ENCODE results near the gene RGCC.
"Not testable (repeated sequence)": the region's sequence is repeated elsewhere in the genome, so short reads cannot be mapped to it uniquely, and the experiment has no call there.

RGCC gene

GRCh38 chr13:41419206-41419605 lies 38.1 kb upstream of the RGCC start:
- Histone ChIP-seq H3K4me1 (ENCODE audit: control insufficient read depth, insufficient read depth, low read length, poor library complexity, severe bottlenecking) (no peaks in the 10 kb centered on the region), H3K9me3 (ENCODE audit: control insufficient read depth, low read length) (no peaks in the 10 kb centered on the region), H3K4me3 (ENCODE audit: insufficient read depth, low read depth, low read length, poor library complexity, severe bottlenecking) (no peak overlapping the region), H3K36me3 (ENCODE audit: control insufficient read depth, insufficient read depth, low read length) (no peaks in the 10 kb centered on the region), H3K27me3 (replicated peaks; ENCODE audit: control insufficient read depth, insufficient read depth, low read length, poor library complexity, severe bottlenecking) (no peaks in the 10 kb centered on the region), H3K27ac (ENCODE audit: insufficient read depth, low read length, poor library complexity, severe bottlenecking) (no peak overlapping the region)
- no peak for DNase-seq

- H3K9me3 ChIP-seq (ENCODE audit: control insufficient read depth, low read length), result no peaks in the 10 kb centered on the region
- H3K27ac ChIP-seq (ENCODE audit: insufficient read depth, low read length, poor library complexity, severe bottlenecking), result no peak overlapping the region
- no peak for DNase-seq
- no peaks in the 10 kb centered on the region for H3K4me1 ChIP-seq (ENCODE audit: control insufficient read depth, insufficient read depth, low read length, poor library complexity, severe bottlenecking)
- H3K36me3 ChIP-seq (ENCODE audit: control insufficient read depth, insufficient read depth, low read length), result no peaks in the 10 kb centered on the region
- no peaks in the 10 kb centered on the region for H3K27me3 ChIP-seq (replicated peaks; ENCODE audit: control insufficient read depth, insufficient read depth, low read length, poor library complexity, severe bottlenecking)
- no peak overlapping the region for H3K4me3 ChIP-seq (ENCODE audit: insufficient read depth, low read depth, low read length, poor library complexity, severe bottlenecking)
These were observed 37.2 kb upstream of the RGCC start for GRCh38 chr13:41420146-41420545.

GRCh38 chr13:41421330-41421729 lies 36.0 kb upstream of the RGCC start:
- H3K4me3 ChIP-seq (ENCODE audit: insufficient read depth, low read depth, low read length, poor library complexity, severe bottlenecking); H3K36me3 ChIP-seq (ENCODE audit: control insufficient read depth, insufficient read depth, low read length); H3K27me3 ChIP-seq (replicated peaks; ENCODE audit: control insufficient read depth, insufficient read depth, low read length, poor library complexity, severe bottlenecking); H3K27ac ChIP-seq (ENCODE audit: insufficient read depth, low read length, poor library complexity, severe bottlenecking); DNase-seq; H3K4me1 ChIP-seq (ENCODE audit: control insufficient read depth, insufficient read depth, low read length, poor library complexity, severe bottlenecking); H3K9me3 ChIP-seq (ENCODE audit: control insufficient read depth, low read length): not testable (repeated sequence)

- not testable (repeated sequence) for H3K4me3 ChIP-seq (ENCODE audit: insufficient read depth, low read depth, low read length, poor library complexity, severe bottlenecking); H3K4me1 ChIP-seq (ENCODE audit: control insufficient read depth, insufficient read depth, low read length, poor library complexity, severe bottlenecking); H3K27ac ChIP-seq (ENCODE audit: insufficient read depth, low read length, poor library complexity, severe bottlenecking); H3K36me3 ChIP-seq (ENCODE audit: control insufficient read depth, insufficient read depth, low read length); H3K27me3 ChIP-seq (replicated peaks; ENCODE audit: control insufficient read depth, insufficient read depth, low read length, poor library complexity, severe bottlenecking); H3K9me3 ChIP-seq (ENCODE audit: control insufficient read depth, low read length); DNase-seq
These were observed 35.4 kb upstream of the RGCC start for GRCh38 chr13:41421983-41422382.

- not testable (repeated sequence) for H3K27me3 ChIP-seq (replicated peaks; ENCODE audit: control insufficient read depth, insufficient read depth, low read length, poor library complexity, severe bottlenecking); H3K9me3 ChIP-seq (ENCODE audit: control insufficient read depth, low read length); H3K4me3 ChIP-seq (ENCODE audit: insufficient read depth, low read depth, low read length, poor library complexity, severe bottlenecking); DNase-seq; H3K27ac ChIP-seq (ENCODE audit: insufficient read depth, low read length, poor library complexity, severe bottlenecking); H3K4me1 ChIP-seq (ENCODE audit: control insufficient read depth, insufficient read depth, low read length, poor library complexity, severe bottlenecking); H3K36me3 ChIP-seq (ENCODE audit: control insufficient read depth, insufficient read depth, low read length)
These were observed 34.1 kb upstream of the RGCC start for GRCh38 chr13:41423259-41423658.

- H3K9me3 ChIP-seq (ENCODE audit: control insufficient read depth, low read length), result not testable (repeated sequence)
These were observed 32.7 kb upstream of the RGCC start for GRCh38 chr13:41424675-41425074.

GRCh38 chr13:41426047-41426446 lies 31.3 kb upstream of the RGCC start:
- Histone ChIP-seq H3K4me3 (ENCODE audit: insufficient read depth, low read depth, low read length, poor library complexity, severe bottlenecking) (no peak overlapping the region), H3K9me3 (ENCODE audit: control insufficient read depth, low read length) (no peaks in the 10 kb centered on the region), H3K4me1 (ENCODE audit: control insufficient read depth, insufficient read depth, low read length, poor library complexity, severe bottlenecking) (no peaks in the 10 kb centered on the region), H3K27ac (ENCODE audit: insufficient read depth, low read length, poor library complexity, severe bottlenecking) (no peak overlapping the region), H3K27me3 (replicated peaks; ENCODE audit: control insufficient read depth, insufficient read depth, low read length, poor library complexity, severe bottlenecking) (no peaks in the 10 kb centered on the region), H3K36me3 (ENCODE audit: control insufficient read depth, insufficient read depth, low read length) (no peaks in the 10 kb centered on the region)
- DNase-seq, result no peak

More at GRCh38 chr13:41424675-41425074, 32.7 kb upstream of the RGCC start:
- not testable (repeated sequence) for H3K36me3 ChIP-seq (ENCODE audit: control insufficient read depth, insufficient read depth, low read length); H3K4me1 ChIP-seq (ENCODE audit: control insufficient read depth, insufficient read depth, low read length, poor library complexity, severe bottlenecking); DNase-seq; H3K4me3 ChIP-seq (ENCODE audit: insufficient read depth, low read depth, low read length, poor library complexity, severe bottlenecking); H3K27ac ChIP-seq (ENCODE audit: insufficient read depth, low read length, poor library complexity, severe bottlenecking); H3K27me3 ChIP-seq (replicated peaks; ENCODE audit: control insufficient read depth, insufficient read depth, low read length, poor library complexity, severe bottlenecking)

- Histone ChIP-seq H3K27ac (ENCODE audit: insufficient read depth, low read length, poor library complexity, severe bottlenecking) (no peak overlapping the region), H3K4me1 (ENCODE audit: control insufficient read depth, insufficient read depth, low read length, poor library complexity, severe bottlenecking) (no peaks in the 10 kb centered on the region), H3K9me3 (ENCODE audit: control insufficient read depth, low read length) (no peaks in the 10 kb centered on the region), H3K36me3 (ENCODE audit: control insufficient read depth, insufficient read depth, low read length) (no peaks in the 10 kb centered on the region), H3K27me3 (replicated peaks; ENCODE audit: control insufficient read depth, insufficient read depth, low read length, poor library complexity, severe bottlenecking) (no peaks in the 10 kb centered on the region), H3K4me3 (ENCODE audit: insufficient read depth, low read depth, low read length, poor library complexity, severe bottlenecking) (peak overlapping the region; percentile 29)
- DNase-seq, result no peak
These were observed 29.7 kb upstream of the RGCC start for GRCh38 chr13:41427666-41428065.

GRCh38 chr13:41428155-41428554 lies 29.2 kb upstream of the RGCC start:
- DNase-seq, result peak in 1 of 3 donors; percentile 17
- Histone ChIP-seq H3K36me3 (ENCODE audit: control insufficient read depth, insufficient read depth, low read length) (no peaks in the 10 kb centered on the region), H3K27me3 (replicated peaks; ENCODE audit: control insufficient read depth, insufficient read depth, low read length, poor library complexity, severe bottlenecking) (no peaks in the 10 kb centered on the region), H3K4me3 (ENCODE audit: insufficient read depth, low read depth, low read length, poor library complexity, severe bottlenecking) (peak overlapping the region; percentile 29), H3K27ac (ENCODE audit: insufficient read depth, low read length, poor library complexity, severe bottlenecking) (no peak overlapping the region), H3K4me1 (ENCODE audit: control insufficient read depth, insufficient read depth, low read length, poor library complexity, severe bottlenecking) (no peaks in the 10 kb centered on the region), H3K9me3 (ENCODE audit: control insufficient read depth, low read length) (no peaks in the 10 kb centered on the region)

GRCh38 chr13:41434030-41434429 lies 23.3 kb upstream of the RGCC start:
- not testable (repeated sequence) for H3K4me3 ChIP-seq (ENCODE audit: insufficient read depth, low read depth, low read length, poor library complexity, severe bottlenecking); H3K27me3 ChIP-seq (replicated peaks; ENCODE audit: control insufficient read depth, insufficient read depth, low read length, poor library complexity, severe bottlenecking); H3K9me3 ChIP-seq (ENCODE audit: control insufficient read depth, low read length); DNase-seq; H3K36me3 ChIP-seq (ENCODE audit: control insufficient read depth, insufficient read depth, low read length); H3K27ac ChIP-seq (ENCODE audit: insufficient read depth, low read length, poor library complexity, severe bottlenecking); H3K4me1 ChIP-seq (ENCODE audit: control insufficient read depth, insufficient read depth, low read length, poor library complexity, severe bottlenecking)

Measured in effector memory CD4-positive, alpha-beta T cell (primary cell).